ENCODE data around the gene SH3YL1. TPM values are rescaled to one million over a fixed set of nuclear protein-coding genes. Genes with fewer than 3 reads are reported as not detected.

The SH3YL1 gene
- total RNA-seq, 3 donors from 2014 or later = 49.5 to 102 (median 92.3) TPM

GRCh38 chr2:180311-180710, 83.5 kb downstream of the SH3YL1 start:
- Histone ChIP-seq H3K4me3 (no peak overlapping the region), H3K36me3 (ENCODE audit: low read depth) (no peaks in the 10 kb centered on the region), H3K4me1 (ENCODE audit: low read depth) (no peaks in the 10 kb centered on the region), H3K9me3 (peaks cover 11% of the 10 kb centered on the region)
- no peak for DNase-seq
- intact Hi-C loops (cut with DNase I, micrococcal nuclease) = no loop called here
- ATAC-seq = no peak
- no peak for TF ChIP-seq CTCF (IDR thresholded peaks at IDR 0.05)

- ATAC-seq = no peak
- DNase-seq = no peak
- no peak for TF ChIP-seq CTCF (IDR thresholded peaks at IDR 0.05)
- Histone ChIP-seq H3K36me3 (ENCODE audit: low read depth) (no peaks in the 10 kb centered on the region), H3K4me1 (ENCODE audit: low read depth) (no peaks in the 10 kb centered on the region), H3K9me3 (peaks cover 11% of the 10 kb centered on the region), H3K4me3 (no peak overlapping the region)
- intact Hi-C loops (cut with DNase I, micrococcal nuclease) = no loop called here
Measured at GRCh38 chr2:179886-180285, 83.9 kb downstream of the SH3YL1 start.

GRCh38 chr2:177733-178132, 86.1 kb downstream of the SH3YL1 start:
- no peaks in the 10 kb centered on the region for H3K36me3 ChIP-seq (ENCODE audit: low read depth)
- intact Hi-C loops (cut with DNase I, micrococcal nuclease) = no loop called here
- ATAC-seq (peak; percentile 33), DNase-seq (no peak)
- TF ChIP-seq CTCF (IDR thresholded peaks at IDR 0.05) = no peak
- no peak overlapping the region for H3K4me3 ChIP-seq
- no peaks in the 10 kb centered on the region for H3K4me1 ChIP-seq (ENCODE audit: low read depth)
- H3K9me3 ChIP-seq = peaks cover 9% of the 10 kb centered on the region

GRCh38 chr2:176917-177316, 86.9 kb downstream of the SH3YL1 start:
- ATAC-seq (no peak), DNase-seq (no peak)
- no peak for TF ChIP-seq CTCF (IDR thresholded peaks at IDR 0.05)
- Histone ChIP-seq H3K4me3 (no peak overlapping the region), H3K9me3 (peaks cover 2% of the 10 kb centered on the region), H3K4me1 (ENCODE audit: low read depth) (no peaks in the 10 kb centered on the region), H3K36me3 (ENCODE audit: low read depth) (no peaks in the 10 kb centered on the region)
- intact Hi-C loops (cut with DNase I, micrococcal nuclease) = no loop called here

GRCh38 chr2:175880-176820, 87.7 kb downstream of the SH3YL1 start:
- ATAC-seq (peak; percentile 69), DNase-seq (peak in 1 of 3 donors; percentile 23)
- intact Hi-C loops (cut with DNase I, micrococcal nuclease) = no loop called here
- no peak overlapping the region for H3K4me3 ChIP-seq
- no peaks in the 10 kb centered on the region for H3K36me3 ChIP-seq (ENCODE audit: low read depth)
- H3K4me1 ChIP-seq (ENCODE audit: low read depth) = no peaks in the 10 kb centered on the region
- TF ChIP-seq CTCF (IDR thresholded peaks at IDR 0.05) = no peak
- no peaks in the 10 kb centered on the region for H3K9me3 ChIP-seq
